HCT116 (cell line): Measurements from ENCODE around the gene RETREG1.

Source experiments
- CTCF ChIP-seq, 3 experiments: fragments of 200-600 bp in 1 of 3; sonication (generic) in 1 of 3; IDR thresholded peaks in 2 of 3; conservative IDR thresholded peaks in 1 of 3; 2 replicates each; pipeline ENCODE4 v1.5.1; 2012 to 2017; ENCODE audit warnings: low read depth in 2 of 3, low read length in 2 of 3, antibody characterized with exemption in 1 of 3, borderline replicate concordance in 1 of 3, control low read depth in 1 of 3, mild to moderate bottlenecking in 1 of 3, mixed read lengths in 1 of 3, mixed run types in 1 of 3, moderate library complexity in 1 of 3; ENCODE audit not compliant: insufficient read depth in 1 of 3
- POLR2AphosphoS5 ChIP-seq: IDR thresholded peaks from 2 replicates; pipeline ENCODE4 v1.6.1; 2011; ENCODE audit warnings: mild to moderate bottlenecking, low read depth, low read length, moderate library complexity

GRCh38 chr5:16579142-16579847 lies 37.5 kb downstream of the RETREG1 start:
- TF ChIP-seq CTCF (IDR thresholded peaks at IDR 0.05 in 2 of 3, conservative IDR thresholded peaks at IDR 0.05 in 1 of 3; ENCODE audit: borderline replicate concordance in 1 of 3, insufficient read depth in 1 of 3, low read depth in 2 of 3, low read length in 2 of 3) (no peak), POLR2AphosphoS5 (no peak)
